ACC112 (cell line): ENCODE results near the gene CD84.
"Not testable (repeated sequence)": the region's sequence is repeated elsewhere in the genome, so short reads cannot be mapped to it uniquely, and the experiment has no call there.

Source experiments
- H2AFZ ChIP-seq: fragments of 200-600 bp; sonication (generic); one replicate; pipeline ENCODE4 v1.6.0; 2017; ENCODE audit warnings: antibody characterized with exemption, low read length; ENCODE audit not compliant: unreplicated experiment
- H3K27ac ChIP-seq: fragments of 200-600 bp; sonication (generic); 2 replicates; pipeline ENCODE4 v1.5.1; 2014; ENCODE audit warnings: low read depth, mild to moderate bottlenecking, antibody characterized with exemption, low read length, moderate library complexity
- H3K27me3 ChIP-seq: fragments of 200-600 bp; sonication (generic); 2 replicates; pipeline ENCODE4 v1.6.1; 2014; ENCODE audit warnings: mild to moderate bottlenecking, antibody characterized with exemption, low read length, moderate library complexity, mixed read lengths; ENCODE audit not compliant: insufficient read depth
- H3K36me3 ChIP-seq: fragments of 200-600 bp; sonication (generic); 2 replicates; pipeline ENCODE4 v1.6.1; 2016; ENCODE audit warnings: mild to moderate bottlenecking, antibody characterized with exemption, low read length, moderate library complexity, mixed read lengths; ENCODE audit not compliant: insufficient read depth
- H3K4me1 ChIP-seq: fragments of 200-600 bp; sonication (generic); one replicate; pipeline ENCODE4 v1.6.1; 2016; ENCODE audit warnings: low read length, mixed read lengths; ENCODE audit not compliant: insufficient read depth, unreplicated experiment, control insufficient read depth
- H3K4me3 ChIP-seq: fragments of 200-600 bp; sonication (generic); 2 replicates; pipeline ENCODE4 v1.5.1; 2014; ENCODE audit warnings: mild to moderate bottlenecking, low read depth, low read length
- H3K79me2 ChIP-seq: fragments of 200-600 bp; sonication (generic); one replicate; pipeline ENCODE4 v1.6.0; 2016; ENCODE audit warnings: low read length; ENCODE audit not compliant: control insufficient read depth, unreplicated experiment, insufficient read depth

CD84 gene

DNA sequence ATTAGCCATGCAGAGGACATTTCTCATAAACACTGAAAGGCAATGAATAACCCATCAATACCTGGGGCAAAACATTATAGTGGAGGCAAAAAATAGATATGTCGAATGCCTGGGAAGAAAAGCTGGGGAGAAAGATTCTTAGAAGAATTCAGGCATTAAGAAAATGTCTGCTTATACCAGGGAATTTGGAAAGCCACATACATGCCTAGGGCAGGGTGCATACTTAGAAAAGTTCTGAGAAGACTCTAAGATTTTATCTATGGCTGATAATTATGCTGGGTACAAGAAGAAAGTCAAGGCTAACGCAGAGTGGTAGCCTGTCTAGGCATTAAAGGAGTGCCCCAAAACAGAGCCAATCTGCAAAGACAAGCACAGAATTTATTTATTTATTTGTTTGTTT, 74.6 kb downstream of the CD84 start:
- H3K79me2 ChIP-seq, result no peaks in the 10 kb centered on the region
- H3K4me3 ChIP-seq, result no peak overlapping the region
- H3K27me3 ChIP-seq, result no peaks in the 10 kb centered on the region; the same call in 1 of the 2 replicates
- H3K36me3 ChIP-seq, result no peaks in the 10 kb centered on the region
- H3K27ac ChIP-seq, result no peak overlapping the region
- H2AFZ ChIP-seq, result no peak overlapping the region
- no peaks in the 10 kb centered on the region for H3K4me1 ChIP-seq

DNA sequence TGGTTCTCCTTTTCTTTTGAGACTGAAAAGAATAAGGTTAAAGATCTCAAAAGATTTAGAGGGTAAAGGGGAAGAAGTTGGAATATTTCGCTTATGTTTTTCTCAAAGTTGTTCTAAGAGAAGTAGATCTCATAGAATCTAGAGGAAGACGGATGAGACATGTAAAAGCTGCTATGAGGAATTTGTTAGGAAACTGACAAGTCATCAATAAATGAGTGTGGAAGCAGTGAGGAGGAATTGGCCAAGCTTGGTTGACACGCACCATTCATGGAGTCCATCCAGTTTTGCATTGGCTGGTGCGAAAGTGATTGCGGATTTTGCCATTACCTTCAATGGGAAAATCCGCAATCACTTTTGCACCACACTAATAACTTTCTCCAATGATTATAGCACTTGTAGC, 76.2 kb downstream of the CD84 start:
- Histone ChIP-seq H3K4me3 (no peak overlapping the region), H3K36me3 (no peaks in the 10 kb centered on the region), H3K27me3 (no peaks in the 10 kb centered on the region; the same call in 1 of the 2 replicates), H3K27ac (no peak overlapping the region), H3K79me2 (no peaks in the 10 kb centered on the region), H3K4me1 (no peaks in the 10 kb centered on the region), H2AFZ (no peak overlapping the region)

DNA sequence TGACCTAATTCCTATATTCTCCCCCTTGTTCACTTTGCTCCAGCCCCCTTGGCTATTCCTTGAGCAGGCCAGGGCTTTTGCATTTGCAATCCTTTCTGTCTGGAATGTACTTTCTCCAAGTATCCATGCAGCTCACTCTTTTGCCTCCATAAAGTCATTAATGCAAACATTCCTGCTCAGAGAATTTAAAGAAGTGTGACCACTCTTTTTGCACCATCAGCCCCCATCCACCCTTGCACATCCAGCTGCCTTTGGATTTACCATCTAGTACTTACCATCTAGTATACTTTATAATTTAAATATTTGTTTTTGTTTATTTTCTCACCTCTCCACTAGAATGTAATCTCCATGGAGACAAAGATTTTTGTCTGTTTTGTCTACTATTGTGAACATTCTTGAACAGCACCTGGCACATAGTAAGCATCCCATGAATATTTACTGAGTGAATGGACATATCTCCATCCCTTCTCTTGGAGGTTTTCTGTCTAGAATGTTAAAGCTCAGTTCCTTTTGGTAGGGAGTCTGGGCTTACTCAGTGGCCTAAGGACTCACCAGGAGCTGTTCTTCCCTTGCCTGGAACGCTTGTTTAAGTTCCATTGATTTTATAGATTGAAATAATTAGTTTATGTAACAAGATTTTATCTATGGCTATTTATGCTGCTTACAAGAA, 78.8 kb downstream of the CD84 start:
- Histone ChIP-seq H3K4me3 (no peak overlapping the region), H3K27ac (no peak overlapping the region), H2AFZ (no peak overlapping the region)

DNA sequence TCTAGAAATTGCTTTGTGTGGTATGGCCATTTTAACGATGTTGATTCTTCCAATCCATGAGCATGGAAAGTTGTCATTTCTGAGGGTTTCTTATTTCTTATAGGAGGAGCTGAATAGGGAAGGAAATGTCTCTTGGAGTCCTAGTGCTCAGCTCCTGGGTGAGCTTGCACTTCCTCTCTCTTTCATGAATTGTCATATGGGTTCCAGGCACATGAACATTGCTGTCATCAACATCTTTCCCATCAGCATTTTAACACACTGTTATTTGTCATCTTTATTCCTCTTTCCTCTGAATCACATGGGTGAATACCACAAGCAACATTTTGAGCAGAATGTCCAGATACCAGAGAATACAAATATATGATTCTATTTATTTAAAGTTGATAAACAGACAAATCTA, 79.7 kb downstream of the CD84 start:
- Histone ChIP-seq H3K27ac (no peak overlapping the region), H3K36me3 (no peaks in the 10 kb centered on the region), H3K27me3 (peaks cover 6% of the 10 kb centered on the region; the same call in 1 of the 2 replicates), H3K4me3 (no peak overlapping the region), H3K4me1 (no peaks in the 10 kb centered on the region), H2AFZ (no peak overlapping the region), H3K79me2 (no peaks in the 10 kb centered on the region)

More for the DNA sequence above, 78.8 kb downstream of the CD84 start:
- no peaks in the 10 kb centered on the region for H3K36me3 ChIP-seq
- no peaks in the 10 kb centered on the region for H3K4me1 ChIP-seq
- no peaks in the 10 kb centered on the region for H3K79me2 ChIP-seq
- H3K27me3 ChIP-seq, result peaks cover 6% of the 10 kb centered on the region; the same call in 1 of the 2 replicates

DNA sequence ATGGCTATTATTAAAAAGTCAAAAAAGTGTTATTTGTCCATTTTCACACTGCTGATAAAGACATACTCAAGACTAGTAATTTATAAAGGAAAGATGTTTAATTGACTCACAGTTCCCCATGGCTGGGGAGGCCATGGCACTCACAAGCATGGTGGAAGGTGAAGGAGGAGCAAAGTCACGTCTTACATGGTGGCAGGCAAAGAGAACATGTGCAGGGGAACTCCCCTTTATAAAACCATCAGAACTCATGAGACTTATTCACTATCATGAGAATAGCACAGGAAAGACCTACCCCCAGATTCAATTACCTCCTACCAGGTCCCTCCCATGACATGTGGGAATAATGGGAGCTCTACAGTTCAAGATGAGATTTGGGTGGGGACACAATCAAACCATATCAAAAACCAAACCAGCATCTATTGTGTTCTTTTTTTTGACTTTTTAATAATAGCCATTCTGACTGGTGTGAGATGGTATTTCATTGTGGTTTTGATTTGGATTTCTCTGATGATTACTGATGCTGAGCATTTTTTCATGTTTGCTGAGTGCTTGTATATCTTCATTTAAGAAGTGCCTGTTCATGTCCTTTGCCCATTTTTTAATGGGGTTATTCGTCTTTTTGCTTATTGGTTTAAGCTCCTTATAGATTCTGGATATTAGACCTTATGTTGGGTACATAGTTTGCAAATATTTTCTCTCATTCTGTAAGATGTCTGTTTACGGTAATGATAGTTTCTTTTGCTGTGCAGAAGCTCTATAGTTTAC, 80.8 kb downstream of the CD84 start:
- H3K4me3 ChIP-seq, H3K27ac ChIP-seq, H3K4me1 ChIP-seq, H2AFZ ChIP-seq, H3K79me2 ChIP-seq, H3K36me3 ChIP-seq: not testable (repeated sequence)
- peaks cover 13% of the 10 kb centered on the region; the same call in 1 of the 2 replicates for H3K27me3 ChIP-seq

DNA sequence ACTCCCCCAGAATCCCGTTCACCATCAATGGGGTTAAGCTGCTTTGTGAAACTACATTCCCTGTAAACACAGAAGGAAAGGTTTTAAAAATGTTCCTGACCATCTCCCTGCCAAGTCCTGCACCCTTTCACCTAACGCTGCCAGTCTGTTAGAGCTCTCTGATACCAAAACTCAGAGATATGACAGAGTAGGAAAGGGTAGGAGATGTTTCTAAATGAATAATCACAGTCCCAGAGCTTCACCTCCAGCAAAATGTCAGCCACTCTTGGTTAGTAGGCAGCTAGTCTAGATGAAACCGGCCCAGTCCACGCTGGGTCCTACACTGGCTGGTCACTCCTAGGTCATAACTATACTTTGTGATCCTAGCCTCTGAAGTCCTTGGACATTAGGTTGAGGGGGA, 83.0 kb downstream of the CD84 start:
- Histone ChIP-seq H3K27ac (no peak overlapping the region), H3K36me3 (no peaks in the 10 kb centered on the region), H3K79me2 (no peaks in the 10 kb centered on the region), H2AFZ (no peak overlapping the region), H3K4me1 (no peaks in the 10 kb centered on the region), H3K4me3 (no peak overlapping the region), H3K27me3 (peaks cover 15% of the 10 kb centered on the region; the same call in 1 of the 2 replicates)

DNA sequence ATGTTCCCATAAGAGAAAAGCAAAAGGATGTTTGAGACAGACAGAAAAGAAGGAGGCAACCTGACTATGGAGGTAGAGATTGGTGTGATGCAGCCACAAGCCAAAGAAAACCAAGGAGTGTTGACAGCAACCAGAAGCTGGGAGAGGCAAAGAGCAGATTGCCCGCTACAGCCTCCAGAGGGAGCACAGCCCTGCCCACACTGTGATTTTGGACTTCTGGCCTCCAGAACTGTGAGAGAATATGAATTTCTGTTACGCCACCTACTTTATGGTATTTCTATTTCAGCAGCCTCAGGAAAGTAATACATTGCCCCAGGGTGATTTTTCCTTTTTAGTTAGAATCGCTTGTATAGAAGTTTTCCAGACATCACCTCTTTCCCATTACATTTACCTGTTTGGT, 84.7 kb downstream of the CD84 start:
- H3K4me3 ChIP-seq, result no peak overlapping the region
- no peak overlapping the region for H2AFZ ChIP-seq
- H3K27me3 ChIP-seq, result peaks cover 30% of the 10 kb centered on the region; the same call in 1 of the 2 replicates
- H3K79me2 ChIP-seq, result no peaks in the 10 kb centered on the region
- no peak overlapping the region for H3K27ac ChIP-seq
- no peaks in the 10 kb centered on the region for H3K36me3 ChIP-seq
- H3K4me1 ChIP-seq, result no peaks in the 10 kb centered on the region

DNA sequence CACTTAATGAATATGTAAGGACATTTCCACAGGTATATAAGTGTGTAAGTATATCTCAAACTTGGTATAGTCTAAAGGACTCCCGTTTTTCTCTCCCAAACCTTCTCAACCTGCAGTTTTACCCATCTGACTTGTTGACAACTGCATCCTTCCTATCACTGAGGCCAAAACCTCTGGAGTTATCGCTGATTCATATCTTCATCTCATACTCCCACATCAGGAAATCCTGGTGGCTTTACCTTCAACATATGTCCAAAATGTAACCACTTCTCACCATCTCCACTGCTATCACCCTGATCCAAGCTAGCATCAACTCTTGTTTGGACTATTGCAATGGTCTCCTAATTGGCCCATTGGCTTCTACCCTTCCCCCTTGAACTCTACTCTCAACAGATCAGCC, 86.7 kb downstream of the CD84 start:
- no peaks in the 10 kb centered on the region for H3K4me1 ChIP-seq
- H3K36me3 ChIP-seq, result no peaks in the 10 kb centered on the region
- H3K27ac ChIP-seq, result no peak overlapping the region
- H3K27me3 ChIP-seq, result peaks cover 48% of the 10 kb centered on the region; the same call in 1 of the 2 replicates
- H3K4me3 ChIP-seq, result no peak overlapping the region
- H3K79me2 ChIP-seq, result no peaks in the 10 kb centered on the region
- H2AFZ ChIP-seq, result no peak overlapping the region

DNA sequence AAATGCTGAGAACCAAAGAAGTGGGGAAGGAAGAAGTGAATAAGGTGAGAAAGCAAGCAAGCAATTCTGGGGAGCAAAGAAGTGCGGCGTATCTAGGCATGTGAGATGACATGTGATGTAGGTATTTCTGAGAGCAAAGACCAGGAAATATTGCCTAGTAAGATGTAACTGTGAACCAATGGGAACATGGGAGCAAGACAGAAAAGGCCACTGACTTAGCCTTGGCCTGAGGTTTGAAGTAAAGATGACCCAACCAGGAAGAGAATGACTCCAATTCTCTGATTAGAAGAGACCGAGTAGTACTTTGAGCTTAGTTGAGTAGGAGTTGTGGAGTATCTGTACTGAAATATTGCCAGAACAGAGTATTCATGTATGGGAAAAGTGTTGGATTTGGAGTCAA, 87.3 kb downstream of the CD84 start:
- Histone ChIP-seq H3K27me3 (peaks cover 54% of the 10 kb centered on the region), H3K36me3 (no peaks in the 10 kb centered on the region), H2AFZ (no peak overlapping the region)

More for the DNA sequence above, 87.3 kb downstream of the CD84 start:
- Histone ChIP-seq H3K4me1 (no peaks in the 10 kb centered on the region), H3K79me2 (no peaks in the 10 kb centered on the region), H3K4me3 (no peak overlapping the region), H3K27ac (no peak overlapping the region)
